Type B pancreatic cell (in vitro differentiated cells): Measurements from ENCODE around the gene CDK5RAP2. TPM values are rescaled to one million over a fixed set of nuclear protein-coding genes. Genes with fewer than 3 reads are reported as not detected.

ENCODE experiments used
- DNase-seq: peaks from one replicate; pipeline ENCODE4 v3.0.0; 2021; ENCODE audit warnings: mixed read lengths; ENCODE audit not compliant: unreplicated experiment; ENCODE audit errors: extremely low spot score
- H3K27ac Mint-ChIP-seq: 2 replicates; pipeline ENCODE4 v1.8.0; 2021; ENCODE audit warnings: mild to moderate bottlenecking, mixed read lengths
- H3K27me3 Mint-ChIP-seq: 2 replicates; pipeline ENCODE4 v1.8.0; 2021; ENCODE audit warnings: mixed read lengths
- H3K36me3 Mint-ChIP-seq: 2 replicates; pipeline ENCODE4 v1.8.0; 2021; ENCODE audit warnings: mixed read lengths
- H3K4me1 Mint-ChIP-seq: one replicate; pipeline ENCODE4 v1.8.0; 2021; ENCODE audit warnings: mixed read lengths; ENCODE audit not compliant: unreplicated experiment
- H3K4me3 Mint-ChIP-seq: 2 replicates; pipeline ENCODE4 v1.8.0; 2021; ENCODE audit warnings: mild to moderate bottlenecking, mixed read lengths
- H3K9me3 Mint-ChIP-seq: 2 replicates; pipeline ENCODE4 v1.8.0; 2021; ENCODE audit warnings: mixed read lengths
- CTCF ChIP-seq: fragments of 200-600 bp; sonication (generic); conservative IDR thresholded peaks from 2 replicates; pipeline ENCODE4 v1.5.0; 2021; ENCODE audit warnings: antibody characterized with exemption, mild to moderate bottlenecking
- total RNA-seq: library from RNA; stranded (reverse); gene quantifications from 2 replicates; pipeline ENCODE4 v1.2.1, GENCODE V29; 2021; ENCODE audit warnings: low replicate concordance

Gene CDK5RAP2
- total RNA-seq, 1 donor from 2014 or later, result 69.2 TPM

GRCh38 chr9:120450916-120451315 lies 129.1 kb downstream of the CDK5RAP2 start:
- TF ChIP-seq CTCF, result no peak
- peaks cover 42% of the 10 kb centered on the region for H3K36me3 Mint-ChIP-seq

GRCh38 chr9:120449566-120449965 lies 130.4 kb downstream of the CDK5RAP2 start:
- Mint-ChIP-seq H3K36me3 (peaks cover 32% of the 10 kb centered on the region), H3K4me3 (no peak overlapping the region)

More at GRCh38 chr9:120450916-120451315, 129.1 kb downstream of the CDK5RAP2 start:
- no peak overlapping the region for H3K27ac Mint-ChIP-seq
- H3K27me3 Mint-ChIP-seq, result no peaks in the 10 kb centered on the region
- H3K9me3 Mint-ChIP-seq, result no peaks in the 10 kb centered on the region
- no peak overlapping the region for H3K4me3 Mint-ChIP-seq
- peaks cover 5% of the 10 kb centered on the region for H3K4me1 Mint-ChIP-seq
- no peak for DNase-seq

GRCh38 chr9:120447959-120448500 lies 131.9 kb downstream of the CDK5RAP2 start:
- Mint-ChIP-seq H3K27ac (no peak overlapping the region), H3K4me1 (peaks cover 8% of the 10 kb centered on the region), H3K9me3 (no peaks in the 10 kb centered on the region), H3K36me3 (peaks cover 37% of the 10 kb centered on the region), H3K27me3 (no peaks in the 10 kb centered on the region), H3K4me3 (no peak overlapping the region)
- no peak for TF ChIP-seq CTCF
- no peak for DNase-seq

More at GRCh38 chr9:120449566-120449965, 130.4 kb downstream of the CDK5RAP2 start:
- no peak for DNase-seq
- TF ChIP-seq CTCF, result no peak
- no peaks in the 10 kb centered on the region for H3K27me3 Mint-ChIP-seq
- no peaks in the 10 kb centered on the region for H3K9me3 Mint-ChIP-seq
- peaks cover 5% of the 10 kb centered on the region for H3K4me1 Mint-ChIP-seq
- H3K27ac Mint-ChIP-seq, result no peak overlapping the region

- TF ChIP-seq CTCF, result no peak
- Mint-ChIP-seq H3K36me3 (peaks cover 40% of the 10 kb centered on the region), H3K4me1 (peaks cover 8% of the 10 kb centered on the region), H3K27ac (no peak overlapping the region), H3K9me3 (no peaks in the 10 kb centered on the region), H3K4me3 (no peak overlapping the region), H3K27me3 (no peaks in the 10 kb centered on the region)
- no peak for DNase-seq
Measured at GRCh38 chr9:120446671-120447070, 133.3 kb downstream of the CDK5RAP2 start.

- Mint-ChIP-seq H3K27ac (no peak overlapping the region), H3K36me3 (peaks cover 33% of the 10 kb centered on the region), H3K4me1 (peaks cover 8% of the 10 kb centered on the region), H3K27me3 (no peaks in the 10 kb centered on the region), H3K9me3 (no peaks in the 10 kb centered on the region), H3K4me3 (no peak overlapping the region)
- TF ChIP-seq CTCF, result no peak
- no peak for DNase-seq
Measured at GRCh38 chr9:120443976-120444375, 136.0 kb downstream of the CDK5RAP2 start.

GRCh38 chr9:120443489-120443888 lies 136.5 kb downstream of the CDK5RAP2 start:
- no peak for DNase-seq
- TF ChIP-seq CTCF, result no peak

More at GRCh38 chr9:120443489-120443888, 136.5 kb downstream of the CDK5RAP2 start:
- Mint-ChIP-seq H3K36me3 (peaks cover 33% of the 10 kb centered on the region), H3K27ac (no peak overlapping the region), H3K9me3 (no peaks in the 10 kb centered on the region), H3K27me3 (no peaks in the 10 kb centered on the region), H3K4me3 (no peak overlapping the region), H3K4me1 (peaks cover 8% of the 10 kb centered on the region)
